Stimulated activated CD8-positive, alpha-beta memory T cell treated with anti-CD3 and anti-CD28 coated beads, Interleukin-12 subunit alpha, Interleukin-12 subunit beta, amount 100 ng/mL, for 1 hour (primary cell): Measurements from ENCODE around the gene RPS19.
"Not testable (repeated sequence)": the region's sequence is repeated elsewhere in the genome, so short reads cannot be mapped to it uniquely, and the experiment has no call there.

Source experiments
- DNase-seq: peaks from one replicate; pipeline ENCODE4 v3.0.0-alpha.2; 2020; ENCODE audit warnings: low read depth

The RPS19 gene

DNA sequence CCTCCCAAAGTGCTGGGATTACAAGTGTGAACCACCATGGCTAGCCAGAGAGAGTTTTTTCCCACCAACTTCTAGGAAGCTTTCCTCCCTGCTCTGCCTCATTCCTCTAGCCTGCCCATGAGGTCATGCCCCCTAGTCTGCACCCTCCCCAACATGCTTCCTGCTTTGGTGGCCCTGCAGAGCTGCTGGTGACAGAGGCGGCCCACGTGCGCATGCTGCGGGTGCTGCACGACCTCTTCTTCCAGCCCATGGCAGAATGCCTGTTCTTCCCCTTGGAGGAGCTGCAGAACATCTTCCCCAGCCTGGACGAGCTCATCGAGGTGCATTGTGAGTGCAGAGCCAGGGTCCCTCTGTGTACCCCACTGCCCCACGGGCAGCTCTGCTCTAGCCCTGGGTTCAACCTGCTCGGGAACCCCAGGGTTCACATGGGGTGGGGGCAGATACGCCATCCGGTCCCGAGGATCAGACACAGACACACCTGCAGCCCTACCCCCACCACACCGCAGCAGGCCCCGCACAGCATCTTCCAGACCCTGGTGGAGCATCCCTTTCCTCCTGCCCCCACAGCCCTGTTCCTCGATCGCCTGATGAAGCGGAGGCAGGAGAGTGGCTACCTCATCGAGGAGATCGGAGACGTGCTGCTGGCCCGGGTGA lies 41.8 kb downstream of the RPS19 start:
- DNase-seq, result no peak

- no peak for DNase-seq
Measured at GRCh38 chr19:41902594-41902993, 42.5 kb downstream of the RPS19 start.

- DNase-seq, result no peak
Measured at GRCh38 chr19:41903193-41903953, 43.3 kb downstream of the RPS19 start.

DNA sequence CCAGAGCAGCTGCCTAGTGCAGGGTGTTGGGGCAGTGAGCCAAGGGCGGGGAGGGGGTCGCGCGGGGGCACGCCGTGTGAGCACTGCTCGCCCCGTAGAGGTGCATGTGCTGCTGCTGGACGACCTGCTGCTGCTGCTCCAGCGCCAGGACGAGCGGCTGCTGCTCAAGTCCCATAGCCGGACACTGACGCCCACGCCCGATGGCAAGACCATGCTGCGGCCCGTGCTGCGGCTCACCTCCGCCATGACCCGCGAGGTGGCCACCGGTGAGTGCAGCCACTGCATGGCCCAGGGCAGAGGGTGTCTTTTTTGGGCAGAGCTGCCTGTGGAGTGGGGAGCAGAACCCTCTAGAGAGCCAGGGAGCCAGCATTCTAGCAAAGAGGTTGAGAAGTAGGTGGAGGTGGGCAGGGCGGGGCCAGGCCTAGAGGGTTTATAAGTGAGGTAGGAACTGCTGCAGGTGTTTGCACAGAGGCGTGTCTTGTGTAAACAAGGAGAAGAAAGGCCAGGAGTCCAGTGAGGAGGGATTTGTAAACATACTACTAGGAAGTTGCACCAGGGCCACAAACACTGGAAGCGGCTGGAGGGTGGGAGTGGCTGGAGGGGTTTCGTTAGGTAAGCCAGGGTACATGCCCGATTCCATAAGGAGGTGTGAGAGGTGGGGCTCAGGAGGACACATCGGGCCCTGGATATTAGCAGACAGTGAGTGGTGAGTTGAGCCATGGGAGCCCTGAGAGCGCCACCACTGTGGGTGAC lies 44.2 kb downstream of the RPS19 start:
- DNase-seq, result no peak

DNA sequence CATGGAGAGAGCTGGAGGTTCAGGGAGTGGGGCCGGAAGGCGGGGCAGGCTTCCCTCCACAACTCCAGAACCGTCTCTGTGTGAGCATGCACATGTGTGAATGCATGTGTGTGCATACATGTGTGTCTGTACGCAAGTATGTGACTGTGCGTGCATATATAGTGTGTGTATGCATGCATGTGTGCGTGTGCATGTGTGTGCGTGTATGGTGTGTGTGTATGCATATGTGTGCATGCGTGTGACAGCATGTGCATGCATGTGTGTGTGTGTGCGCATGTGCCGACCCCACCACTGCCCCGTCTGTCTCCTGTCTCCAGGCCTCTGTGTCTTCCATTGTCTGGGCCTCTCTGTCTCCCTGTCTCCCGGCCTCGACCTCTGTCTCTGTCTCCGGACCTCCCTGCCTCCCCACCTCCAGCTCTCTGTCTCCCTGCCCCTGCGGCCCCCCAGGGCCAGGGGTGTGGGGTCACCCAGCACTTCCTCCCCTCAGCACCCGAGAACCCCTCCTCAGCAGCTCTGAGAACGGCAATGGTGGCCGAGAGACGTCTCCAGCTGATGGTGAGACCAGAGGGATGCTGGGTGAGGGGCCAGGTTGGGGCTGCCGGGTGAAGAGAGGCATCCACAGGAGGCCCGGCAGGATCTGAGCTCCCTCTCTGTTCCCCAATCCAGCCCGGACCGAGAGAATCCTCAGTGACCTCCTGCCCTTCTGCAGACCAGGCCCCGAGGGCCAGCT lies 45.4 kb downstream of the RPS19 start:
- no peak for DNase-seq

DNA sequence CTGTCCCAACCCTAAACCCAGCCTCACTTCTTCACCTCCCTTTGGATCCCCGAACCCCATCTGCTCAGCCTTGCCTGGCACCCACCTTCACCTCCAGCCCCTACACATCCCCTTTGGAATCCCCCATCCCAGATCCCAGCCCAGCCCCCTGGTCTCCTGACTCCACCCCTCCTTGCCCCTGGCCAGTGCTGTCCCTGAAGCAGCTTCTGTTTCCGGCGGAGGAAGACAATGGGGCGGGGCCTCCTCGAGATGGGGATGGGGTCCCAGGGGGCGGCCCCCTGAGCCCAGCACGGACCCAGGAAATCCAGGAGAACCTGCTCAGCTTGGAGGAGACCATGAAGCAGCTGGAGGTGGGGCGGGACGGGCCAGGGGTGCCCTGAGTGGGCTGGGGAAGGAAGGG lies 46.2 kb downstream of the RPS19 start:
- DNase-seq, result no peak

DNA sequence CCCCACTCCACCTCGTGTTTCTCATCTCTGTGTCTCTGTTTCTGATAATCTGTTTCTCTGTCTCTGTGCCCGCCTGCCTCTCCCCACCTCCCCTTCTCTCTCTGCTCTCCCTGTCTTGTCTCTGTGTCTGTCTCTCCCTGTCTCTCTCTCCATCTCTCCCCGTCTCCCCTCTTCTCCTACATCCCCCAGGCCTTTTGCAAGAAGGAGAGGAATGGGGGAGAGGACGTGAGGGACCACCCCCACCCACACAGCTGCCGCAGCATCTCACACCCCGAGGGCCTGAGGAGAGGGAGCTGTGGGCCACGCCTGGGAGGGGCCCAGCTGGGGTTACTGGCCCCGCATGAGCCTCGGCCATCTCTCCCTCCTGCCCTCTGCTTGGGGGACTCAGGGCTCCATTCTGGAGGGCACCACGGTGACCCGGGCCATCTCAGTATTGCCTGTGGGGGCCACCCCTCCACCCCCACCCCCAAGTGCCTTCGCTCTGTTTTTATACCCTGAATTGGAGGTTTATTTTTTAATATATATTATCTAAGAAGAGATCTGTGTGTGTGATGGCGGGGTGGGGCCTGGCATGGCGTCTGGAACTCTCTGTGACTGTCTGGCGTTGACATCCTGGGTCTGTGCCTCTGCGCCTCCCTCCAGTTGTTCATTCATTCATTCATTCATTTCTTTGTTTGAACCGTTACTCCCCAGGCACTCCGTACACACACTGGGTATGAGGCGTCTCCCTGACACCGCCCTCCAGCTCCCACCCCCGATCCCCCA lies 47.0 kb downstream of the RPS19 start:
- no peak for DNase-seq

GRCh38 chr19:41907994-41908615 lies 48.0 kb downstream of the RPS19 start:
- DNase-seq, result no peak

- DNase-seq, result no peak
Measured at GRCh38 chr19:41908724-41909464, 48.8 kb downstream of the RPS19 start.

- DNase-seq, result no peak
Measured at GRCh38 chr19:41909706-41910105, 49.7 kb downstream of the RPS19 start.

DNA sequence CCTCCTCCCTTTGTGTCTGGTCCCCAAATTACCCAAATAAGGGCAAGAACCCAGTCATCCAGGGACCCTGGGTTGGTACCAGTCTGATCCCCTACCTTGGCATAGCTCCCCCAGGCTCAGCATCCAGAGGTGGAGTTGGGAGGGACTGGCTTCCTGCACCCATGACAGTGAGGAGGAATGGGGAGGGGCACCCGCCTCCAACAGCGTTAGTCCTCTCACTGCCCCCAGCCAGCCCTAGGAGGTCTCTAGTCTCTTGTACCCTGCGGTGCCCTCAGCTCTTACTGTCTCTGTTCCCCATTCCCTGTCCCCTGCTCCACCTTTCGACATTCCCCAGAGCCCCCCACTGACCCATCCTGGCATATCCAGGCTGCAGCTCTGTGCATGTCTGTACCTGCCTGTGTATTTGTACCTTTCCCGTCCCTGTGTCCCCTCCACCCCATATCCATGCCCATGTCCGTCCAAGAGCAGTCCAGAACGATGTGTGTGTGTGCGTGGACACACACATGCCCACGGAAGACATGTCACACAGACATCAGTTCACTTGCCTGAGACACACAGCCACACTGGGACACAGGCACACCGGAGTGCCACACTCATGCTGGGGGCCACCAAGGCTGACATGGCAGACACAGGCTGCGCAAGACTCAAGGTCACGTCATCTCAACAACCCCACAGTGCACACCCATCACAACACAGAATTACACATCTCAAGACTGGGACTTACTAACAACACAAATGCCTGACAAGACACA lies 50.4 kb downstream of the RPS19 start:
- no peak for DNase-seq

DNA sequence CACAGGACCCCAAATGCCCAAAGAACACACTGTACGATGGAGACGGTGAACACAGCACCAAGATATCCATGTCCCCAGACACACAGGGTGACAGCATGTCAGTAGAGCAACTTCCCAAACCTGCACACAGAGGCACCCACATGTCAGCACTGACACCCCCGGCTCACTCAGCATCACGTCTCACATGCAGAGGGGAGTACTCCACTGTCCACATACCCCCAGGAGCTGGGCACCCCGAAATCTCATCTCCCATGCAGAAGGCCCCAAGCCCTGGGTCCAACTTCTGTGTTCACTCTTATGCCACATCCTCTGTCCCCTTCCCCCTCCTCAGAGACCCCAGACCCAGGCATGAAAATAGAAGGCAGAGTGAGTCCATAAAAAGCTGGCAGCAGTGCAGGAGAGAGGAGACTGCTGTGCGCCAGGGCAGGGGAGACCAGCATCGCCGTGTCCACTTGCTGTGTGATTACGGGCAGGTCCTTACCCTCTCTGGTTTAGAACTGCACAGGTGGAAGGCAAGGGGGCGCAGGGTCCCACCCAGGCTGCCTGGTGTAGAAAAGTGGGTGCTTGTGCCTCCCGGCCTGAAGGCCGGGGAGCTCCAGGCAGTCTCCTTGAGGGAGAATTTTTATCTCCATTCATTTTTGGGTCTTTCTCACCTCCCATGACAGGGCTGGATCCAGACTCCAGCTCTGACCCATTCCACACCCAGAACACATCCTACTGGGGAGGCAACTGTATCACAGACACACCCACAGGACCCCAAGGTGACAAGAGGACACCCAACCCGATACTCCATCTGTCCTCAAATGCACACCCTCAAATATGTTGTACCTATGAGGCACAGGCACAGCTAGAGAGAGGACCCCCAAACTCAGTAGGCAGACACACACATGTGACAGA lies 51.2 kb downstream of the RPS19 start:
- DNase-seq, result no peak

GRCh38 chr19:41911889-41912731 lies 52.1 kb downstream of the RPS19 start:
- no peak for DNase-seq

- DNase-seq, result no peak
Measured at GRCh38 chr19:41912899-41913537, 53.0 kb downstream of the RPS19 start.

GRCh38 chr19:41913538-41914423 lies 53.7 kb downstream of the RPS19 start:
- no peak for DNase-seq

DNA sequence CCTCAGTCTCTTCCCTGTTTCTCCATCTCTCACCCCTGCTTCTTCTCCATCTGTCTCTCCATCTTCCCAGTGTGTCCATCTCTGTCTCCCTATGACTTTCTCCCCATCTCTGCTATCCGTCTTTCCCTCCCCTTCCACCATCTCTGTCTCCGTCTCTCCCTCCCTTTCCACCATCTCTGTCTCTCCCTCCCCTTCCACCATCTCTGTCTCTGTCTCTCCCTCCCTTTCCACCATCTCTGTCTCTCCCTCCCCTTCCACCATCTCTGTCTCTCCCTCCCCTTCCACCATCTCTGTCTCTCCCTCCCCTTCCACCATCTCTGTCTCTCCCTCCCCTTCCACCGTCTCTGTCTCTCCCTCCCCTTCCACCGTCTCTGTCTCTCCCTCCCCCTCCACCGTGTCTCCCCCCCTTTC lies 54.4 kb downstream of the RPS19 start:
- not testable (repeated sequence) for DNase-seq
